Measurements from ENCODE around the gene KIF26B.

The KIF26B gene

GRCh38 chr1:245200146-245200545 is 45.4 kb downstream of the KIF26B start:
- DNase-seq (ENCODE audit: low read depth): no peak
- H3K4me3 ChIP-seq (ENCODE audit: low read depth, low read length): no peak overlapping the region

GRCh38 chr1:245201201-245201600 is 46.4 kb downstream of the KIF26B start:
- no peak overlapping the region for H3K4me3 ChIP-seq (ENCODE audit: low read depth, low read length)
- no peak for DNase-seq (ENCODE audit: low read depth)

- DNase-seq (ENCODE audit: low read depth): no peak
- H3K4me3 ChIP-seq (ENCODE audit: low read depth, low read length): no peak overlapping the region
These were observed 47.0 kb downstream of the KIF26B start for GRCh38 chr1:245201827-245202226.

GRCh38 chr1:245205396-245205795 is 50.6 kb downstream of the KIF26B start:
- DNase-seq (ENCODE audit: low read depth): no peak

GRCh38 chr1:245205864-245206263 is 51.1 kb downstream of the KIF26B start:
- no peak for DNase-seq (ENCODE audit: low read depth)
- no peak overlapping the region for H3K4me3 ChIP-seq (ENCODE audit: low read depth, low read length)

More at GRCh38 chr1:245205396-245205795, 50.6 kb downstream of the KIF26B start:
- H3K4me3 ChIP-seq (ENCODE audit: low read depth, low read length): no peak overlapping the region

- DNase-seq (ENCODE audit: low read depth): no peak
- H3K4me3 ChIP-seq (ENCODE audit: low read depth, low read length): no peak overlapping the region
These were observed 52.4 kb downstream of the KIF26B start for GRCh38 chr1:245207056-245207638.

GRCh38 chr1:245207801-245208200 is 53.0 kb downstream of the KIF26B start:
- no peak for DNase-seq (ENCODE audit: low read depth)
- H3K4me3 ChIP-seq (ENCODE audit: low read depth, low read length): no peak overlapping the region

GRCh38 chr1:245209658-245210435 is 55.1 kb downstream of the KIF26B start:
- DNase-seq (ENCODE audit: low read depth): no peak
- H3K4me3 ChIP-seq (ENCODE audit: low read depth, low read length): no peak overlapping the region

GRCh38 chr1:245211035-245211749 is 56.4 kb downstream of the KIF26B start:
- no peak overlapping the region for H3K4me3 ChIP-seq (ENCODE audit: low read depth, low read length)
- no peak for DNase-seq (ENCODE audit: low read depth)

- no peak for DNase-seq (ENCODE audit: low read depth)
- no peak overlapping the region for H3K4me3 ChIP-seq (ENCODE audit: low read depth, low read length)
These were observed 57.0 kb downstream of the KIF26B start for GRCh38 chr1:245211761-245212160.

GRCh38 chr1:245212221-245212710 is 57.5 kb downstream of the KIF26B start:
- DNase-seq (ENCODE audit: low read depth): no peak
- no peak overlapping the region for H3K4me3 ChIP-seq (ENCODE audit: low read depth, low read length)

GRCh38 chr1:245213066-245213831 is 58.5 kb downstream of the KIF26B start:
- no peak for DNase-seq (ENCODE audit: low read depth)
- H3K4me3 ChIP-seq (ENCODE audit: low read depth, low read length): no peak overlapping the region

GRCh38 chr1:245215071-245215470 is 60.3 kb downstream of the KIF26B start:
- H3K4me3 ChIP-seq (ENCODE audit: low read depth, low read length): no peak overlapping the region
- no peak for DNase-seq (ENCODE audit: low read depth)

- no peak for DNase-seq (ENCODE audit: low read depth)
- H3K4me3 ChIP-seq (ENCODE audit: low read depth, low read length): no peak overlapping the region
These were observed 61.8 kb downstream of the KIF26B start for GRCh38 chr1:245216366-245217115.

- H3K4me3 ChIP-seq (ENCODE audit: low read depth, low read length): no peak overlapping the region
- DNase-seq (ENCODE audit: low read depth): no peak
These were observed 63.2 kb downstream of the KIF26B start for GRCh38 chr1:245217853-245218608.

GRCh38 chr1:245220381-245220985 is 65.7 kb downstream of the KIF26B start:
- no peak overlapping the region for H3K4me3 ChIP-seq (ENCODE audit: low read depth, low read length)
- no peak for DNase-seq (ENCODE audit: low read depth)

GRCh38 chr1:245221805-245222204 is 67.0 kb downstream of the KIF26B start:
- no peak overlapping the region for H3K4me3 ChIP-seq (ENCODE audit: low read depth, low read length)
- DNase-seq (ENCODE audit: low read depth): no peak
